WTC11 (cell line): ENCODE results near the gene ORM2. TPM values are rescaled to one million over a fixed set of nuclear protein-coding genes. Genes with fewer than 3 reads are reported as not detected.

Experiments
- ATAC-seq: fragments of 200-7000 bp; cut with Tn5 transposase; 2 replicates; pipeline ENCODE4 v1.10.0; 2021; ENCODE audit warnings: mild to moderate bottlenecking, moderate library complexity
- CTCF ChIA-PET: fragments of 300-600 bp; sonication (Branson Sonifier 250); formaldehyde crosslinking; loops from one replicate; lab custom pipeline; 2021; ENCODE audit warnings: antibody characterized with exemption; lab: Charles Lee
- POLR2A ChIA-PET: fragments of 350-600 bp; sonication (Branson Sonifier 250); formaldehyde crosslinking; loops from one replicate; lab custom pipeline; 2021; ENCODE audit warnings: antibody characterized with exemption; lab: Charles Lee
- DNase-seq: peaks from one replicate; pipeline ENCODE4 v3.0.0; 2021; ENCODE audit warnings: low spot score
- H3K27ac Mint-ChIP-seq: 2 replicates; pipeline ENCODE4 v1.8.0; 2021; ENCODE audit warnings: mixed read lengths
- H3K27me3 Mint-ChIP-seq: 2 replicates; pipeline ENCODE4 v1.8.0; 2021; ENCODE audit warnings: low read depth, mild to moderate bottlenecking, moderate library complexity, mixed read lengths
- H3K36me3 Mint-ChIP-seq: 2 replicates; pipeline ENCODE4 v1.8.0; 2021; ENCODE audit warnings: mixed read lengths
- H3K4me1 Mint-ChIP-seq: 2 replicates; pipeline ENCODE4 v1.8.0; 2022; ENCODE audit warnings: mixed read lengths
- H3K4me3 Mint-ChIP-seq: 2 replicates; pipeline ENCODE4 v1.8.0; 2021; ENCODE audit warnings: mild to moderate bottlenecking, moderate library complexity, mixed read lengths
- H3K9me3 Mint-ChIP-seq: 2 replicates; pipeline ENCODE4 v1.8.0; 2021; ENCODE audit warnings: mixed read lengths
- AR ChIP-seq: fragments of 250-450 bp; sonication (Bioruptor Pico); IDR thresholded peaks from 2 replicates; pipeline ENCODE4 v1.9.0; 2021; ENCODE audit warnings: mild to moderate bottlenecking
- ATF2 ChIP-seq: sonication (generic); formaldehyde crosslinking; IDR thresholded peaks from 2 replicates; pipeline ENCODE4 v1.8.1; 2022; ENCODE audit warnings: low read depth, missing genetic modification reagents, borderline replicate concordance
- ATF3 ChIP-seq: sonication (generic); formaldehyde crosslinking; conservative IDR thresholded peaks from 2 replicates; pipeline ENCODE4 v1.8.1; 2022; ENCODE audit warnings: mild to moderate bottlenecking, missing genetic modification reagents
- ATF6 ChIP-seq: sonication (generic); formaldehyde crosslinking; IDR thresholded peaks from 2 replicates; pipeline ENCODE4 v1.8.1; 2023; ENCODE audit warnings: mild to moderate bottlenecking, missing genetic modification reagents
- CDX4 ChIP-seq: fragments of 250-450 bp; sonication (Bioruptor Pico); IDR thresholded peaks from 2 replicates; pipeline ENCODE4 v1.9.0; 2021; ENCODE audit warnings: moderate library complexity, mild to moderate bottlenecking, inconsistent platforms, borderline replicate concordance
- CREB1 ChIP-seq: sonication (generic); formaldehyde crosslinking; IDR thresholded peaks from 2 replicates; pipeline ENCODE4 v1.8.0; 2023; ENCODE audit warnings: mild to moderate bottlenecking, missing genetic modification reagents
- CREM ChIP-seq: sonication (generic); formaldehyde crosslinking; IDR thresholded peaks from 2 replicates; pipeline ENCODE4 v1.8.1; 2022; ENCODE audit warnings: mild to moderate bottlenecking, missing genetic modification reagents, moderate library complexity
- E2F1 ChIP-seq: sonication (generic); formaldehyde crosslinking; IDR thresholded peaks from 2 replicates; pipeline ENCODE4 v1.8.0; 2022; ENCODE audit warnings: mild to moderate bottlenecking, missing genetic modification reagents
- GRHL2 ChIP-seq: fragments of 250-450 bp; sonication (Bioruptor Pico); IDR thresholded peaks from 2 replicates; pipeline ENCODE4 v1.8.0; 2022; ENCODE audit warnings: mild to moderate bottlenecking, moderate library complexity; ENCODE audit not compliant: insufficient replicate concordance, severe bottlenecking
- IRF1 ChIP-seq: sonication (generic); formaldehyde crosslinking; IDR thresholded peaks from 2 replicates; pipeline ENCODE4 v1.8.0; 2023; ENCODE audit warnings: missing genetic modification reagents
- KAT7 ChIP-seq: sonication (generic); formaldehyde crosslinking; IDR thresholded peaks from 2 replicates; pipeline ENCODE4 v1.8.1; 2023; ENCODE audit warnings: missing genetic modification reagents, mild to moderate bottlenecking, borderline replicate concordance
- MYBL2 ChIP-seq: sonication (generic); formaldehyde crosslinking; IDR thresholded peaks from 2 replicates; pipeline ENCODE4 v1.8.1; 2023; ENCODE audit warnings: mild to moderate bottlenecking, moderate library complexity, missing genetic modification reagents
- PRRX2 ChIP-seq: fragments of 250-450 bp; sonication (Bioruptor Pico); IDR thresholded peaks from 2 replicates; pipeline ENCODE4 v1.8.0; 2021; ENCODE audit warnings: mild to moderate bottlenecking
- USF1 ChIP-seq: sonication (generic); formaldehyde crosslinking; IDR thresholded peaks from 2 replicates; pipeline ENCODE4 v1.8.0; 2022; ENCODE audit warnings: mild to moderate bottlenecking, missing genetic modification reagents
- ZNF317 ChIP-seq: sonication (generic); formaldehyde crosslinking; IDR thresholded peaks from 2 replicates; pipeline ENCODE4 v1.8.1; 2023; ENCODE audit warnings: low read depth, mild to moderate bottlenecking, moderate library complexity, missing genetic modification reagents, borderline replicate concordance
- ZNF425 ChIP-seq: fragments of 250-450 bp; sonication (Bioruptor Pico); conservative IDR thresholded peaks from 2 replicates; pipeline ENCODE4 v1.9.0; 2021; ENCODE audit warnings: mild to moderate bottlenecking
- total RNA-seq: library from RNA; stranded (reverse); gene quantifications from 3 replicates; pipeline ENCODE4 v1.2.3, GENCODE V29; 2021

Gene ORM2
- total RNA-seq, 1 experiment from 2014 or later, result 1.6 TPM

- TF ChIP-seq AR (no peak), KAT7 (CRISPR knock-in tag) (no peak)
These were observed 33.8 kb downstream of the ORM2 start (continued) for GRCh38 chr9:114363424-114363823.

- H3K4me1 Mint-ChIP-seq, result peaks cover 15% of the 10 kb centered on the region
- H3K27ac Mint-ChIP-seq, result no peak overlapping the region
- ATAC-seq (no peak), DNase-seq (no peak)
- CTCF ChIA-PET, result no interaction called here
- H3K4me3 Mint-ChIP-seq, result no peak overlapping the region
- POLR2A ChIA-PET, result no interaction called here
- H3K27me3 Mint-ChIP-seq, result no peaks in the 10 kb centered on the region
- TF ChIP-seq ZNF317 (CRISPR knock-in tag) (no peak), CREB1 (CRISPR knock-in tag) (no peak), CDX4 (CRISPR knock-in tag) (no peak), ATF3 (CRISPR knock-in tag) (no peak), PRRX2 (CRISPR knock-in tag) (no peak), ZNF425 (CRISPR knock-in tag) (no peak), USF1 (CRISPR knock-in tag) (no peak), CREM (CRISPR knock-in tag) (no peak), ATF2 (CRISPR knock-in tag) (no peak), MYBL2 (CRISPR knock-in tag) (no peak), GRHL2 (CRISPR knock-in tag) (no peak)
- peaks cover 42% of the 10 kb centered on the region for H3K36me3 Mint-ChIP-seq
- H3K9me3 Mint-ChIP-seq, result no peaks in the 10 kb centered on the region
These were observed 34.7 kb downstream of the ORM2 start for GRCh38 chr9:114364134-114365041.

GRCh38 chr9:114365194-114365593, 35.5 kb downstream of the ORM2 start:
- H3K27ac Mint-ChIP-seq, result no peak overlapping the region
- ATAC-seq (no peak), DNase-seq (no peak)
- ChIA-PET POLR2A (no interaction called here), CTCF (interaction anchor here (1.1 kb wide), 1 partner anchor 18 kb away, joined by 3 read pairs; no protein-coding TSS in a partner anchor)
- H3K27me3 Mint-ChIP-seq, result no peaks in the 10 kb centered on the region
- no peaks in the 10 kb centered on the region for H3K9me3 Mint-ChIP-seq
- H3K36me3 Mint-ChIP-seq, result peaks cover 35% of the 10 kb centered on the region
- H3K4me3 Mint-ChIP-seq, result no peak overlapping the region
- H3K4me1 Mint-ChIP-seq, result peaks cover 23% of the 10 kb centered on the region
- TF ChIP-seq ATF2 (CRISPR knock-in tag) (no peak), ATF6 (CRISPR knock-in tag) (no peak), E2F1 (CRISPR knock-in tag) (no peak), IRF1 (no peak)
